ENCODE data around the gene IL18.
"Not testable (repeated sequence)": the region's sequence is repeated elsewhere in the genome, so short reads cannot be mapped to it uniquely, and the experiment has no call there.

Gene IL18

DNA sequence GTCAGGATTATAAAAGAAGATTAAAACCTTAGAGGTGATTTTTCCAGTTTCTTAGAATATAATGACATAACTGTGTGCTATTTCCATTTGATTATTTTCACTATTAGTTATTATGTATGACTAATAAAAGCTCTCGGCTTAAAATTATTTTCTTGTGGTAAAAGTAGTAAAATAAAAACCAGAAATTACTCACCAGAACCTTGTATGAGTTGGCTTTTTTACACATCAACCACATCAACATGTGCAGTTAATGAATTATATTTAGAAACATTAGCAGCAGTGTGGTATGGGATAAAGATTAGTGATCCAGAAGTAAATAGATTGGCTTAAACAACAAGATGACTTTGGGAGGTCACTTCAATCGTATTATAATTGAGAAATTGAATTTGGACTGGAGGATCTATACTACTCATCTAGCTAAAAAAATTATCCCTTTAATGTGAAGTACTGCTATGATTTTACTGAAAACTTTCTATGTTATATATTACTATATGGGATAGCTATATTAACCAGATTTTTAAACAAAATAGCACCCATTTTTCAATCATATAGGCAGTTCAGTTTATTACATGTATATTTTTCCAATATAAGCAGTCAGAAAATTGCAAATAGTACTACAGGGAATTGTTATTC lies 8.6 kb upstream of the IL18 start:
- DNase-seq (ENCODE audit: low read depth, low spot score) = no peak

DNA sequence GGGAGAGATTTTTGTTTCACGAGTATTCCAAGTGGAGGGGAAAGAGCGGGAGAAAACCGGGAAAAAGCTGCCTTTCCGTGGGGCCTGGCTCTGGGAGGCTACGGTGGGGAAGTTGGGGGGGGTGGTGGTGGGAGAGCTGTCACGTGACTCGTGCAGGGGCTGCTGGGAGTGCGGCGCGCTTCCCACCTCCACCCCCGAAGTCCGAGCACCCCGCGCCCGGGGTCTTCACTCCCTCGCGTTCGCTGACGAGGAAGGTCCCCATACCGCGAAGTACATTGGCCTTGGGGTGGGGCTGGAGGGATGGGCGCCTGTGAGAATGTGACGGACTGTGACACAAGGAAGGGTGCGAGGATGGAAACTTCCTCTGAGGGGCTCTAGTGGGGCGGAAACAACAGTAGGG lies 3.3 kb upstream of the IL18 start, which contains the start of gene TEX12:
TSS of gene TEX12 (plus strand) at position 228 of the 400 bp plus-strand sequence. CDS start 1,897 bp downstream, outside the sequence.
- no peak for DNase-seq (ENCODE audit: low read depth, low spot score)

DNA sequence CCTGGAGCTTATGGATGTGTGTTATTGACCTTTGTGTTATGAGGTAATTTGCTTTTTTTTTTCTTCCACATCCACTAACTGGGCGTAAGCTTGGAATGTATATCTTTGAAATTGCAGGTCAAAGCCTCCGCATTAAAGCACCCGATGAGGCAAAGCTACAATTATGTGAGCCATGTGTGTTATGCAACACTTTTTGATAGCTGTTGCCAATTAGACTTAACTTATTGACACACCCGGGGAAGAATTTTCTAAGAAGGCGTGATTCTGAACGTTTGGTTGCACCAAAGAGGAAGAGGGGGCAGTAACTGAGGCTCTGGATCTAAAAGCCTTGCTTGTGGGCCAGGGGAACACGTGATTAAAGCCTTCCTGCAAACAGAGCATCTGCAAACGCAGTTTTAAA lies 2.7 kb upstream of the IL18 start:
- no peak for DNase-seq (ENCODE audit: low read depth, low spot score)

DNA sequence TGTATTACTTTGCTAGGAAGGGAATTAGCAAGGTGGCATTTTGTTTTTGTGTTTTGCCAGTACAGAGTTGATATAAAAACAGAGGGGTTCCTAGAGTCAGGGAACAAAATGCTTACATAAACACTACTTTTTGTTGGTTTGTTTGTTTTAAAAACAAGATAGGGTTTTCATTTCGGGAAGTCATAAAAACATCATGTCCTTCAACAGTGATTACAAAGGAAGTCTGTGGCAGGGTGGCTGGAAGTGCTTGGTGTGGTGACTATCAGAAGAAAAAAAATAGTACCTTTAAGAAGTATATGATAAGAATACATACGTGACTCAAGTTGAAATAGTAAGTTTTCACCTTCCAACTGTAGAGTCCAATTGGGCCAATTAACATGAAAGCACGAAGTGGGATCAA lies 1.2 kb upstream of the IL18 start:
- no peak for DNase-seq (ENCODE audit: low read depth, low spot score)

DNA sequence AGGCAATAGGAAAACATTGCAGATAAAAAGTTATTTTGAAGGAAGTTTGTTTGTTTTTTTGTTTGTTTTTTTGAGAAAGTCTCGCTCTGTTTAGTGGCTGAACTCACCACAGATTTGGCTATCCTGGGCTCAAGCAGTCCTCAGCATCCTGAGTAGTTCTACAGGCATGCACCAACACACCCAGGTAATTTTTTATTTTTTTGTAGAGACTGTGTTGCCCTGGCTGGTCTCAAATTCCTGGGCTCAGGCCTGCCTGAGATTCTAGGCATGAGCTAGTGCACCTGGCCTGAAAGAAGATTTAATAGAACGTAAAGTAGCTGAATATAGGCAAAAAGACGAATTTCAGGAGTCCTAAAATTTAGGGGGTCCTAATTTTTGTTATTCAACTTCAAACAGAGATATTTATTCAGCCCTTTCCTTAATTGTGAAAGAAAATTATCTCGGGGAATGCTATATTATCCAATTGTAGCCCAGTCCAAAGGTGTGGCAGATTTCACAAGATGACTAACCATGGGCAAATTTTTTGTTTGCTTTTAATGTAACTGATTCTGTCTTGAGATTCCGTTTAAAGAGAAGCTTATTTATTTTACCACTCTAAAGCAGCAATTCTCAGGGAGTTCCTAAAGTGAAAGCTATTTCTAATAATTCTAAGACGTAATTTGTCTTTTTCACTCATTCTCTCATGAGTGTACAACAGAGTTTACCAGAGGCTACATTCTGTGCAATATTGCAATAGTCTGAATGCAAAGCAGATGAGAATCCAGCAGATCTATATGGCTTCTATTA lies 940 bp downstream of the IL18 start:
- no peak for DNase-seq (ENCODE audit: low read depth, low spot score)

DNA sequence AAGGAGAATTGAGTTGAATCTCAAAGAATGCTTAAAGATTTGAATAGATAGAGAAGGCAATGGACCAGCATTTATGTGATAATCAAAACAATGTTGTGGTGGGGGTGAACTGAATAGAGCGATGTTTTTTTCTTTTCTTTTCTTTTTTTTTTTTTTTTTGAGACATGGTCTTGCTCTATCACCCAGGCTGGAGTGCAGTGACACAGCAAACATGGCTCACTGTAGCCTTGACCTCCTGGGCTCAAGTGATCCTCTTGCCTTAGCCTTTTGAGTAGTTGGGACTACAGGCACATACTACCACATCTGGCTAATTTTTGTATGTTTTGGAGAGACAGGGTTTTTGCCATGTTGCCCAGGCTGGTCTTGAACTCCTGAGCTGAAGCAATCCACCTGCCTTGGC lies 1.7 kb downstream of the IL18 start:
- DNase-seq (ENCODE audit: low read depth, low spot score) = not testable (repeated sequence)

DNA sequence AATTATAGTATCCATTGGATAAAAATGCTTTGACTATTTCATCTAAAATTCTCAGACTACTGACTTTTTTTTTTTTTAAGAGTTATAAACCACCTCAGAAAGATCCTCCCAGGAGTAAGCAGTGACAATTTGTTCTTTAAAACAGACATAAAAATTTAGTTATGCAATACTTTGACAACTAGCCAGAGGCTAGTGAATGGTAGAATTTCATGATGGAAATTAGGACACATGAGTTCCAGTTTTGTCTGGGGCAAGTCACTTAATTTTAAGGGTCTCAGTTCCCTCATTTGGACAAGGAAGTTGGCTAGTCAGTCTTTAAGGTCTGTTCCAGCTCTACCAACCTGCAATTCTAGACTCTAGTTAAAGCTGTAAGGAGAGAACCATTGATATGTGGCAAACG lies 2.9 kb downstream of the IL18 start:
- DNase-seq (ENCODE audit: low read depth, low spot score) = no peak

DNA sequence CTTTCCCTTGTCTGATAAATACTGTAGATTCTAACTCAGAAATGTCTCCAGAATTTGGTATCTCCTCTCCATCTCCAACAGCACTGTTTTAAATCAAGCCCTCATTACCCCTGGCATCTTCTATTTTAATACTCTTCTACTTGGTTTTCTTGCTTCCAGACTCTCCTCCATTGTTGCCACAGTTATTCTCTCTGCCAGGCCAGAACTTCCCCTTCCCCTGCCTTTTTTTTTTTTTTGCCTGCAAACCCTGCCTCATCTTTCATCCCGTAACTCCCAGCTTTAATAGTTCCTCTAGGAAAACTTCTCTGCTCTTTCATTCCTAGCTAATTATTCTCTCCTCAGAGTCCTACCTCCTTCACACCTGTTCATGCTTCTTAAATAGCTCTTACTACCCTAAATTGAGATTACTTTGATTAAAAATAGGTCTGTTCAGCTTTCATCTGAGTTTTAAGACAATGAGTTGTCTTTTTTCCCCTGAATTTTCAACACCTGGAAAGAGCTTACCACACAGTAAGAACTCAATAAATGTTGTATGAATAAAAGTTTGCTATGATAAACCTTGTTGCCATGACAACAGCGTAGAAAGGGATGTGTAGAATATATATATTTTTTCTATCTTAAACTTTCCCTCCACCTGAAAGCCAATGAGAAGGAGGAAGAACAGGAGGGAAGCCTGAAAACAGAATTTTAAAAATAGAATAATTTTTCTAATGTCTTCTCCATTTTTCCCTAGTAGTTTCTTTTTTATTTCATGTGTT lies 3.6 kb downstream of the IL18 start:
- DNase-seq (ENCODE audit: low read depth, low spot score) = no peak

DNA sequence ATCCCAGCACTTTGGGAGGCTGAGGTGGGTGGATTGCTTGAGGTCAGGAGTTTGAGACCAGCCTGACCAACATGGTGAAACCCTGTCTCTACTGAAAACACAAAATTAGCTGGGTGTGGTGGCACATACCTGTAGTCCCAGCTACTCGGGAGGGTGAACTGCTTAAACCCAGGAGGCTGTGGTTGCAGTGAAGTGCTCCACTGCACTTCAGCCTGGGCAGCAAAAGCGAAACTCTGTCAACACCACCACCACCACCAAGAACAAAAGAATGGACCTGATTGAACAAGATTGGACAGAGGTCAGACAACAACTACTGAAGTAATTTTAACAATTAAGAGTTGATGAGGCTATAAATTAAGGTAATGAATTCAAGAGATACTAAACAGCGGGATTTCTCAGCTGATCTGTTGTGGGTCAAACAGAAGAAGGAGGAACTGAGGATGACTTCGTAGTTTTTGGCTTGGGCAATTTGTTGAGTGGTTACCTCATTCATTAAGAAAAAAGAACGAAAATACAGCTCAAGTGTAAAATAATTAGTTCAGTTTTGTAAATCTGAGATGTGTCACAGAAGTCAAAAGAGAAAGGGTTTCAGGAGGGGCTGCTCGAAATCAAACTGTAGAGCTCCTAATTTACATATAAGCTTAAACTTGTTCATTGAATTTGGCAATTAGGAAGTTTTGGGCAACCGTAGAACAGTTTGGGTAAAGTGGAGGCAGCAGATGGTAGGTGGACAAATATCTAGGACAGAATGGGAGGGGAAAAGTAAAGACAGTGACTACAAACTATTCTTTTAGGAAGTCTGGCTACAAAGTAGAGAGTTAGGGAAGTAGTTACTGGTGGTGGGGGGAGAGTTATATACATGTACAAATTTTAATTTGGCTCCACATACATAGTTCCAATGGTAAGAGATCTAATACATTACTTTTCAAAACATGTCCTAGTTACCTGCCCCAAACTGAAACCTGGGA lies 4.5 kb downstream of the IL18 start:
- no peak for DNase-seq (ENCODE audit: low read depth, low spot score)

DNA sequence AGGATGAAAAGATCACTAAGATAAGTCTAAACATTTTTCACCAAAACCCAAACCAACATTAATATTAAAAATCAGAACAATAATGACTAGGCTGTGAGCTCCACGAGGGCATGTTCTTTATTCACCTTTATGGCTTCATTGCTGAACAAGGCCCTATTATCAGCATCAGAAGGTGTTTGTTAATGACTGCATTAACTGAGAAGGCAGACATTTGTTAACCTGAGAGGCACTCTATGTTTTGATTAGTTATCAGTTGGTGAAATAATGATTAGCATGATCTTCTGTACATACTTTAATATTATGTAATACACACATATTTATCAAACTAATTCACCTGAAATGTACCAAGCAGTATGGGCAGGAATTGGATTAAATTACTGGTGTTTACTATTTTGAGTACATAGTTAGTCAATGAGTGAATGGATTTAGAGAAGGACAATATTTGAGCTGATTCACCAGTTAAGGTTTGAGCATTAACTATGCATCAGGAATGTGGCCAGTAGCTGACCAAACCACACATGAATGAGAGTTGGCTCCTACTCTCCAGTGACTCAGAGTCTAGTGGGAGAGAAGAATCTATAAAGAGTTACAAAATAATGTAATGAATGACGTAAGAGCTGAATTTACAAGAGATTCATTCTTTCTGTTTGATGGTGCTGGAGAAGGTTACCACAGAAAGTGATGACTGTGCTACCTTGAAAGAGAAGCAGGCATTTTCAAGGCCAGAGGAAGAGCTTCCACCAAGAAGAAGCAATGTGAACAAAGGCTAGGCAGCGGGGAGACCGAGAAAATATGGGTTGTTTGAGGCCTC lies 6.7 kb downstream of the IL18 start:
- DNase-seq (ENCODE audit: low read depth, low spot score) = no peak

DNA sequence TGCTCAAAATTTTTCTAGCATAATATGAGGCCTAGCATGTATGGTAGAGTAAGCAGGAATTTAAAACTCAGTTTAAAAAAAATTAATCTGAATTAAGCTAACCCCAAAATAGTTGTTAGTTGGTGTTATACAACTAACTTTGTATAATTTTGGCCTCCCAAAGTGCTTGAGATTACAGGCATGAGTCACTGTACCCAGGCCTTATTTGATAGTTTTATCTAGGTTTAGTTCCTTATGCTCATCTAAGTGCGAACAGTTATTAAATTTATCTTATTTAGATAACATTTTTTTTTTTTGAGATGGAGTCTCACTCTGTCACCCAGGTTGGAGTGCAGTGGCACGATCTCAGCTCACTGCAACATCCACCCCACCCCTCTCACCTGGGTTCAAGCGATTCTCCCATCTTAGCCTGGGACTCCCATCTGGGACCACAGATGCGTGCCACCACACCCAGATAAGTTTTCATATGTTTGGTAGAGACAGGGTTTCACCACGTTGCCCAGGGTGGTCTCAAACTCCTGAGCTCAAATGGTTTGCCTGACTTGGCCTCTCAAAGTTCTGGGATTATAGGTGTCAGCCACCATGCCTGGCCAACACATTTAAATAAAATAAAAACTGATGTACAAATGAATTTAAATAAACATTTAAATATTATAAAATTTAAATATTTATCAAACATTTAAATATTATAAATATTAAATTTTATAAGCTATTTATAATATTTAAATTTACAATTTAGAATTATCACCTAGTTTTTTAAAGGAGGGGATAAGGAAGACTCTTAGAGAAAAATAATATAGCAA lies 7.5 kb downstream of the IL18 start:
- no peak for DNase-seq (ENCODE audit: low read depth, low spot score)

DNA sequence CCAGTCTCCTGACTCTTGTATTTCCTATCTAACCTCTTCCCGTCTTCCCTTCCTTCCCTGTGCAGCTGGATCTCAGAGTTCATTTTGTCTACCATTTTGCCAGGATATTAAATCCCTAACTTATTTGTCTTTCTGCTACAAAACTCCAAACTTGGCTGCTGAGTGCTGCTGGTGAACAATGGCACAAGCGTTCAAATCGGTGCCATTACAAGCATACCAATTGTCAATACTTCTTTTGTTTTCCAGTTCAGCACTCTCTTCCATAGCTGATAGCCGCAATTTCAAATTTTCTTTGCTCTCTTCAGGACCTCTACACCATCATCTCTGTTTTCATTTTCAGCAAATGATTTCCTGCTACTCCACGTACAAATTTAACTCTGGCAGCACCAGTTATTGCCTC lies 13.4 kb downstream of the IL18 start:
- DNase-seq (ENCODE audit: low read depth, low spot score) = no peak

DNA sequence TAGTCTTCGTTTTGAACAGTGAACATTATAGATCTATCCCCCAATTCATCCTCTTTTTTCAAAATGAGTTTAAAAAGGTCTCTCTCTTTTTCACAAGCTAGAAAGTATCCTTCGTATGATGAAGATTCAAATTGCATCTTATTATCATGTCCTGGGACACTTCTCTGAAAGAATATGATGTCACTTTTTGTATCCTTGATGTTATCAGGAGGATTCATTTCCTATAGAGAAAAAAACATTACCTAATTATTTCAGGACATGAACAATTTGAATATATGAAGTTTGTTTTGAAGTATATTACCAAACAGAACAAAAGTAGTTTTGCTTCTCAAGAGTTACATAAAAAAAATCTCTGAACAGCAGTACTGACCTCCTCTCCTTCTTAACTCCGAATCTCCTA lies 20.3 kb downstream of the IL18 start:
- DNase-seq (ENCODE audit: low read depth, low spot score) = no peak

DNA sequence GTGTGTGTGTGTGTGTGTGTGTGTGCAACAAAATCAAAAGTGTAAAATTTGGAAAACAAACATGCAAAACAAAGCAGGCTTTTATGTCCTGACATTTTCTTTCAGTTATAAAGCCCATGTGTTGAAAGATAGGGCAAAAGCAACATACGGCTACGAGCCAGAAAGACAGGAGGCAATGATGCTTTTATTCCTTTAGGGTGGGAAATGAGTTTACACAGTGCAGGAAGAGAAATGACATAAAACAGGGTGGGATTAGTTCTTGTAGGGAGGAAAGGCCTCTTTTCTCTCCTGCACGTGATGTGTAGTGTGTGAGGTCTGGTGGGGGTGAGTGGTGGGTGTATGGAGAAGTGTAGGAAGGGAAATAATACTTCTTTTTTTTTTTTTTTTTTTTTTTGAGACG lies 29.4 kb downstream of the IL18 start:
- no peak for DNase-seq (ENCODE audit: low read depth, low spot score)

DNA sequence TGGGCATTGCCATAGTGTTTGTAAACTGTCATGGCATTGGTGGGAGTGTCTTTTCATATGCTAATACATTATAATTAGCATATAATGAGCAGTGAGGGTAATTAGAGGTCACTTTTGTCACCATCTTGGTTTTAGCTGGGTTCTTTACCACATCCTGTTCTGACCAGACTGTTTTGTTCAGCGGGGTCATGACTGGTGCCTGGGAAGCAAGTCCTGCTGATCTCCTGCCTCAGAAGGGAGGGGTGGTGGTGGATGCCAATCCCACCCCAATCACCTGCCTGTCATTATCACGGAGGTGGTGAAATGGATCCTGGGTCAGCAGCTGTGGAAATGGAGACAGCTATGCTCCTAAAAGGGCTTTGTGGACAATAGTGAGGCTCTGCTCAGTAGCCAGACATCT lies 31.2 kb downstream of the IL18 start:
- DNase-seq (ENCODE audit: low read depth, low spot score) = no peak

DNA sequence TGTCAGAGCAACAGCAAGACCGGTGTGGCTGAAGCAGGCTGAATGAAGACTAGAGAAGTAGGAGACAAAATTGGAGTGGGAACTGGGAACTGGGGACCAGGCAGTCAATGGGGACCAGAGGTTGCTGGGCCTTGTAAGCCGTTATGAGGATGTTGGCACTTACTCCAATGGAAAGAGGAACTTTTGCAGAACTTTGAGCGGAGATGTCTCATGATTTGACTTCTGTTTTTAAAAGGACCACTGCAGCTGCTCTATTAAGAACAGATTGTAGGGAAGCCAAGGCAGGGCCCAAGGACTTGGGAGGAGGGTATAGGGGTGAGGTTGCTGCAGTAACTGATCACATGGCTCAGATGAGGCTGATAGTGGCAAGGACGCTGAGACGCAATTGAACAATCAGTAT lies 34.2 kb downstream of the IL18 start:
- DNase-seq (ENCODE audit: low read depth, low spot score) = no peak

DNA sequence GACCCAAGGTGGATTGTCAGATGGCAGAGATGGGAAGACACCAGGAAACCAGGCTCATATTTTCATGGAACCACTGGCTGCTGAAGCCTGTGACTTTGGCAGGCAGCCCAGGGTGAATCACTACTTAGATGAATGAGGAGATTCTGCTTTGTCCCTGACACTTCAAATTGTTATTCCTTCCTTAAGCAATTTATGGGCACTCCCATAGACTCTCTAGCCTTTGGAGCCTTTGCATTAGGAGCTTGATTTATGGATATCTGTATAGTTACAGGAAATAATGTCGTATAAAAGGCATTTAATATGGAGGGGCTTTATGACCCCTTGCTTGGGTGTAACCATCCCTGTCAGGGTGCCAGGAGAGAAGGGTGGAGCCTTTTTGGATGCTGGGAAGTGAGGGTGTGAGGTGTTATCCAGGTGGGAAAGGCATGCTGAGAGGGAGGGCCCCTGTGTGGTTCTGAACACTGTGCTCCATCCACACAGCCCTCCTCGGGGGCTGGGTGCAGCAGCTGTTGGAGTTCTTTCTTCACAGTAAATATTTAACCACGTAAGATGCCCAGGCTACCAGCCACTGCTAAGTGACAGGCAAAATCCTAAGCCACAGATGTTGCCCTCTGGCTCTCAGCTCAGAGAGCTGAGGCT lies 35.3 kb downstream of the IL18 start:
- no peak for DNase-seq (ENCODE audit: low read depth, low spot score)

DNA sequence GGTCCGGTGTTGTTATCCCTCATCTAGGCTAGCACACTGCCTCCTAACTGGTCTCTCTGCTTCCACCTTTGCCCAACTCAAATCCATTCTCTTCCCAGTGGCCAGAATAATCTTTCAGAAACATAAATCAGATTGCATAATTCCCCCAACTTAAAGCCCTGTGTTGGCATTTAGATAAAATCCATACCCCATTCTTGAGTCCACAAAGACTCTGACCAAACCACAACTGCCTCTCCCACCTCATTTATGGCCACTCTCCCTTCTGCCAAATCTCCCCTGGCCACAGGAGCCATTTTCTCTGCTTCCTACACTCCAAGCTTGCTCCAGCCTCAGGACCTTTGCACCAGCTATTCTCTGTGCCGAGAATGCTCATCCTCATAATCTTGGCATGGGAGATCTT lies 36.8 kb downstream of the IL18 start:
- no peak for DNase-seq (ENCODE audit: low read depth, low spot score)

DNA sequence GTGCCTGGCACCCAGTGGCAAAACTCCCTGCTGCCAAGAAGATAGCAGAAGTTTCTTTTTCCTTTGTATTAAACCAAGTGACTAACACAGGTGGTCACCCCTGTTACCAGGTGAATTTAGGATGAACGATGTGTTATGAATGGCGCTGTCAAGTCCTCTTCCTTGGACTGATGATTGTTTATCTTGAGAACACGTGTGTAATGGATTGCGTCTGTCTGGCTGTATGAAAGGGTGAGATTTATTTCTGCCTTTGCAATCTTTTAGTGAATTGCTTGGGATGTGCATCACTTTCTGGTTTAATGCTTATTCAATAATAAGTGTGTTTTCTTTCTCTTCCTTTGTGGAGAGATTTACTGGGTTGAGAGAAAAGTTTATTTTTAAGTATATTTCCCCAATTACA lies 40.8 kb downstream of the IL18 start:
- DNase-seq (ENCODE audit: low read depth, low spot score) = no peak

All from iPS DF 19.7 (cell line).